Keratinocyte (primary cell): ENCODE measurements around the gene SCAP. TPM values are rescaled to one million over a fixed set of nuclear protein-coding genes. Genes with fewer than 3 reads are reported as not detected.

Source experiments
- DNase-seq: peaks from one replicate; pipeline ENCODE4 v3.0.0-alpha.2; 2011; ENCODE audit warnings: low read depth, missing footprints, low spot score
- FAIRE-seq: peaks from 2 replicates; lab custom pipeline; 2011; peaks lifted over from hg19 to GRCh38; lab: Jason Lieb, UNC
- H2AFZ ChIP-seq: 2 replicates; pipeline ENCODE4 v1.6.0; 2012; ENCODE audit warnings: low read length, control low read depth, inconsistent platforms; ENCODE audit not compliant: control insufficient read depth
- H3K27ac ChIP-seq: 2 replicates; pipeline ENCODE4 v1.5.1; 2011; ENCODE audit warnings: low read length; ENCODE audit not compliant: control insufficient read depth, insufficient read depth
- H3K27me3 ChIP-seq: 3 replicates; pipeline ENCODE4 v1.6.0; 2011; ENCODE audit warnings: low read length; ENCODE audit not compliant: control insufficient read depth, insufficient read depth; ENCODE audit errors: extremely low read depth
- H3K36me3 ChIP-seq, 2 experiments: 2 replicates in 1 of 2; 3 replicates in 1 of 2; pipeline ENCODE4 v1.5.1; 2011; ENCODE audit warnings: low read length in 2 of 2, mild to moderate bottlenecking in 1 of 2; ENCODE audit not compliant: control insufficient read depth in 2 of 2, insufficient read depth in 2 of 2; ENCODE audit errors: extremely low read depth in 1 of 2
- H3K4me1 ChIP-seq: 3 replicates; pipeline ENCODE4 v1.5.1; 2011; ENCODE audit warnings: low read length; ENCODE audit not compliant: control insufficient read depth, insufficient read depth; ENCODE audit errors: extremely low read depth
- H3K4me2 ChIP-seq: 3 replicates; pipeline ENCODE4 v1.6.0; 2011; ENCODE audit warnings: low read depth, low read length; ENCODE audit not compliant: control insufficient read depth, insufficient read depth; ENCODE audit errors: extremely low read depth
- H3K4me3 ChIP-seq, 3 experiments: fragments of 200-600 bp in 1 of 3; sonication (generic) in 1 of 3; 2 replicates in 2 of 3; 3 replicates in 1 of 3; pipeline ENCODE4 v1.5.1; 2011 to 2016; ENCODE audit warnings: low read length in 3 of 3, mild to moderate bottlenecking in 3 of 3, control low read depth in 2 of 3, inconsistent platforms in 1 of 3, low read depth in 1 of 3, mixed read lengths in 1 of 3, mixed run types in 1 of 3, moderate library complexity in 1 of 3; ENCODE audit not compliant: control insufficient read depth in 2 of 3, insufficient read depth in 2 of 3; ENCODE audit errors: extremely low read depth in 1 of 3
- H3K79me2 ChIP-seq: 2 replicates; pipeline ENCODE4 v1.6.0; 2012; ENCODE audit warnings: low read length; ENCODE audit not compliant: control insufficient read depth, insufficient read depth
- H3K9ac ChIP-seq: 3 replicates; pipeline ENCODE4 v1.6.0; 2011; ENCODE audit warnings: low read length; ENCODE audit not compliant: control insufficient read depth, insufficient read depth; ENCODE audit errors: extremely low read depth
- H3K9me1 ChIP-seq: 3 replicates; pipeline ENCODE4 v1.6.0; 2011; ENCODE audit warnings: low read length; ENCODE audit not compliant: control insufficient read depth, insufficient read depth; ENCODE audit errors: extremely low read depth
- H3K9me3 ChIP-seq: 2 replicates; pipeline ENCODE4 v1.5.1; 2012; ENCODE audit warnings: low read depth, low read length; ENCODE audit not compliant: control insufficient read depth
- H4K20me1 ChIP-seq: 3 replicates; pipeline ENCODE4 v1.6.0; 2011; ENCODE audit warnings: low read length; ENCODE audit not compliant: control insufficient read depth, insufficient read depth; ENCODE audit errors: extremely low read depth
- EZH2 ChIP-seq: IDR thresholded peaks from one replicate; pipeline ENCODE4 v1.6.1; 2012; ENCODE audit warnings: inconsistent platforms, mild to moderate bottlenecking, low read length, moderate library complexity
- dilution Hi-C: fragments of 300-500 bp; cut with MboI; formaldehyde crosslinking; loops from one replicate; pipeline ENCODE4 v1.7.0; 2020; ENCODE audit warnings: low sequenced_read_pairs; ENCODE audit not compliant: extremely low pct_ligation_motif_present
- polyA plus RNA-seq, 5 experiments: library from polyadenylated mRNA; depleted of rRNA in 3 of 5; stranded (reverse) in 3 of 5; stranded (forward) in 1 of 5; unstranded in 1 of 5; fragments of >200 nt; gene quantifications; 1 replicate in 1 of 5; 2 replicates in 3 of 5; 3 replicates in 1 of 5; pipeline versions ENCODE4 v1.2.1 to v1.2.3, GENCODE V29; 2011 to 2012; ENCODE audit warnings: missing spikeins in 2 of 5, low read depth in 1 of 5, low replicate concordance in 1 of 5
- TF ChIP-seq, protein P1 (sequence below), 3 experiments: IDR thresholded peaks in 1 of 3; conservative IDR thresholded peaks in 1 of 3; optimal IDR thresholded peaks in 1 of 3; 2 replicates in 2 of 3; 3 replicates in 1 of 3; pipeline versions ENCODE3 to v1.5.1; 2011; ENCODE audit warnings: low read length in 3 of 3, mild to moderate bottlenecking in 3 of 3, moderate library complexity in 2 of 3, control low read depth in 1 of 3, inconsistent platforms in 1 of 3; ENCODE audit not compliant: insufficient read depth in 2 of 3; ENCODE audit errors: extremely low read depth in 1 of 3

The SCAP gene
- polyA plus RNA-seq, 1 donor (not counting 4 experiments of a cell fraction or from before 2014, with no cell fraction given): 17.7 TPM

- DNase-seq (no peak), FAIRE-seq (no peak)
- no peak overlapping the region for H3K4me3 ChIP-seq
- H3K9me1 ChIP-seq: no peaks in the 10 kb centered on the region
- peaks cover 36 to 39% of the 10 kb centered on the region in 2 experiments for H3K36me3 ChIP-seq
- dilution Hi-C loops: no loop called here
- no peak overlapping the region for H3K27ac ChIP-seq
- no peak for TF ChIP-seq EZH2
- TF ChIP-seq, protein P1, sequence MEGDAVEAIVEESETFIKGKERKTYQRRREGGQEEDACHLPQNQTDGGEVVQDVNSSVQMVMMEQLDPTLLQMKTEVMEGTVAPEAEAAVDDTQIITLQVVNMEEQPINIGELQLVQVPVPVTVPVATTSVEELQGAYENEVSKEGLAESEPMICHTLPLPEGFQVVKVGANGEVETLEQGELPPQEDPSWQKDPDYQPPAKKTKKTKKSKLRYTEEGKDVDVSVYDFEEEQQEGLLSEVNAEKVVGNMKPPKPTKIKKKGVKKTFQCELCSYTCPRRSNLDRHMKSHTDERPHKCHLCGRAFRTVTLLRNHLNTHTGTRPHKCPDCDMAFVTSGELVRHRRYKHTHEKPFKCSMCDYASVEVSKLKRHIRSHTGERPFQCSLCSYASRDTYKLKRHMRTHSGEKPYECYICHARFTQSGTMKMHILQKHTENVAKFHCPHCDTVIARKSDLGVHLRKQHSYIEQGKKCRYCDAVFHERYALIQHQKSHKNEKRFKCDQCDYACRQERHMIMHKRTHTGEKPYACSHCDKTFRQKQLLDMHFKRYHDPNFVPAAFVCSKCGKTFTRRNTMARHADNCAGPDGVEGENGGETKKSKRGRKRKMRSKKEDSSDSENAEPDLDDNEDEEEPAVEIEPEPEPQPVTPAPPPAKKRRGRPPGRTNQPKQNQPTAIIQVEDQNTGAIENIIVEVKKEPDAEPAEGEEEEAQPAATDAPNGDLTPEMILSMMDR (optimal IDR thresholded peaks at IDR 0.05 in 1 of 3, IDR thresholded peaks at IDR 0.05 in 1 of 3, conservative IDR thresholded peaks at IDR 0.05 in 1 of 3; ENCODE audit: extremely low read depth in 1 of 3, insufficient read depth in 2 of 3, low read length in 3 of 3): no peak
- H3K9me3 ChIP-seq: no peaks in the 10 kb centered on the region
- H3K4me2 ChIP-seq: no peak overlapping the region
- no peak overlapping the region for H2AFZ ChIP-seq
- H3K9ac ChIP-seq: no peak overlapping the region
- H4K20me1 ChIP-seq: no peaks in the 10 kb centered on the region
- no peaks in the 10 kb centered on the region for H3K4me1 ChIP-seq
- no peaks in the 10 kb centered on the region for H3K79me2 ChIP-seq
- H3K27me3 ChIP-seq: no peaks in the 10 kb centered on the region
Measured at GRCh38 chr3:47414161-47414564, 61.6 kb downstream of the SCAP start.

- dilution Hi-C loops: no loop called here
- Histone ChIP-seq H3K4me1 (no peaks in the 10 kb centered on the region), H2AFZ (no peak overlapping the region), H3K4me2 (no peak overlapping the region), H4K20me1 (no peaks in the 10 kb centered on the region), H3K9ac (no peak overlapping the region), H3K27ac (no peak overlapping the region), H3K36me3 (peaks cover 37 to 43% of the 10 kb centered on the region in 2 experiments), H3K9me3 (no peaks in the 10 kb centered on the region), H3K9me1 (no peaks in the 10 kb centered on the region), H3K79me2 (no peaks in the 10 kb centered on the region), H3K4me3 (no peak overlapping the region), H3K27me3 (no peaks in the 10 kb centered on the region)
- DNase-seq (no peak), FAIRE-seq (no peak)
- TF ChIP-seq EZH2: no peak
- TF ChIP-seq, protein P1 (optimal IDR thresholded peaks at IDR 0.05 in 1 of 3, IDR thresholded peaks at IDR 0.05 in 1 of 3, conservative IDR thresholded peaks at IDR 0.05 in 1 of 3; ENCODE audit: extremely low read depth in 1 of 3, insufficient read depth in 2 of 3, low read length in 3 of 3): no peak
Measured at GRCh38 chr3:47413751-47414150, 62.0 kb downstream of the SCAP start.
